Hepatocyte (in vitro differentiated cells): ENCODE data around the gene CRHR1. TPM values are rescaled to one million over a fixed set of nuclear protein-coding genes. Genes with fewer than 3 reads are reported as not detected.

Experiments used
- DNase-seq: peaks from one replicate; pipeline ENCODE4 v3.0.0-alpha.2; 2016; ENCODE audit warnings: low spot score
- H2AFZ ChIP-seq: fragments of 200-600 bp; sonication (generic); 2 replicates; pipeline ENCODE4 v1.6.0; 2016; ENCODE audit warnings: antibody characterized with exemption, mild to moderate bottlenecking
- H3K27ac ChIP-seq: fragments of 200-600 bp; sonication (generic); 2 replicates; pipeline ENCODE4 v1.5.1; 2016; ENCODE audit warnings: mild to moderate bottlenecking
- H3K27me3 ChIP-seq: fragments of 200-600 bp; sonication (generic); 2 replicates; pipeline ENCODE4 v1.6.1; 2016
- H3K36me3 ChIP-seq: fragments of 200-600 bp; sonication (generic); replicated peaks from 2 replicates; pipeline ENCODE4 v1.5.1; 2016; ENCODE audit warnings: low read depth; ENCODE audit not compliant: insufficient read depth
- H3K4me1 ChIP-seq: fragments of 200-600 bp; sonication (generic); 2 replicates; pipeline ENCODE4 v1.5.1; 2016; ENCODE audit warnings: mild to moderate bottlenecking, moderate library complexity; ENCODE audit not compliant: insufficient read depth
- H3K4me2 ChIP-seq: fragments of 200-600 bp; sonication (generic); 2 replicates; pipeline ENCODE4 v1.6.0; 2016
- H3K4me3 ChIP-seq: fragments of 200-600 bp; sonication (generic); 2 replicates; pipeline ENCODE4 v1.5.1; 2016; ENCODE audit warnings: mild to moderate bottlenecking
- H3K79me2 ChIP-seq: fragments of 200-600 bp; sonication (generic); 2 replicates; pipeline ENCODE4 v1.6.0; 2017; ENCODE audit warnings: mild to moderate bottlenecking
- H3K9me2 ChIP-seq: fragments of 200-600 bp; sonication (generic); replicated peaks from 2 replicates; pipeline ENCODE4 v1.6.0; 2017; ENCODE audit warnings: mild to moderate bottlenecking; ENCODE audit not compliant: insufficient read depth
- H3K9me3 ChIP-seq: fragments of 200-600 bp; sonication (generic); 2 replicates; pipeline ENCODE4 v1.5.1; 2016; ENCODE audit warnings: low read depth, mild to moderate bottlenecking
- H4K20me1 ChIP-seq: fragments of 200-600 bp; sonication (generic); 2 replicates; pipeline ENCODE4 v1.6.0; 2016; ENCODE audit warnings: mild to moderate bottlenecking; ENCODE audit not compliant: insufficient read depth, poor library complexity, severe bottlenecking
- CTCF ChIP-seq: fragments of 200-600 bp; sonication (generic); IDR thresholded peaks from 2 replicates; pipeline ENCODE4 v1.5.1; 2016; ENCODE audit warnings: antibody characterized with exemption, mild to moderate bottlenecking; ENCODE audit not compliant: poor library complexity
- EZH2 ChIP-seq: fragments of 200-600 bp; sonication (generic); IDR thresholded peaks from 2 replicates; pipeline ENCODE4 v1.6.1; 2016; ENCODE audit warnings: antibody characterized with exemption, mild to moderate bottlenecking, borderline replicate concordance
- EZH2phosphoT487 ChIP-seq: fragments of 200-600 bp; sonication (generic); IDR thresholded peaks from one replicate; pipeline ENCODE4 v1.6.1; 2018; ENCODE audit warnings: antibody characterized with exemption, mild to moderate bottlenecking, low read depth, moderate library complexity; ENCODE audit not compliant: unreplicated experiment, severe bottlenecking
- WGBS: methylation state at CpG from one replicate; pipeline ENCODE4 v1.1.6; 2016; ENCODE audit warnings: low lambda C conversion rate; ENCODE audit errors: missing lambda C conversion rate; 5-methylcytosine and 5-hydroxymethylcytosine counted together
- polyA plus RNA-seq: library from polyadenylated mRNA; unstranded; fragments of >200 nt; fragmentation: Nextera tagmentation; extraction: Ambion mirVana; gene quantifications from 2 replicates; pipeline ENCODE4 v1.2.1, GENCODE V29; 2016
- total RNA-seq: library from RNA; depleted of rRNA; stranded (reverse); fragments of >200 nt; gene quantifications from 2 replicates; pipeline ENCODE4 v1.2.3, GENCODE V29; 2014

The CRHR1 gene
- total and polyA plus RNA-seq, 2 experiments from 2014 or later = not detected

- Histone ChIP-seq H3K9me3 (no peaks in the 10 kb centered on the region), H3K36me3 (no peaks in the 10 kb centered on the region), H3K4me1 (no peaks in the 10 kb centered on the region), H3K4me3 (no peak overlapping the region), H3K9me2 (no peaks in the 10 kb centered on the region), H4K20me1 (no peaks in the 10 kb centered on the region), H3K79me2 (no peaks in the 10 kb centered on the region), H3K4me2 (no peak overlapping the region), H3K27ac (no peak overlapping the region), H2AFZ (no peak overlapping the region), H3K27me3 (peaks cover 6% of the 10 kb centered on the region)
- 80% methylated on average over 7 of the region's 9 CpGs for WGBS
- DNase-seq = no peak
- TF ChIP-seq EZH2 (no peak), EZH2phosphoT487 (no peak), CTCF (no peak)
Measured at GRCh38 chr17:45848405-45848804, 64.3 kb downstream of the CRHR1 start.

GRCh38 chr17:45848868-45849535 lies 64.9 kb downstream of the CRHR1 start:
- H3K79me2 ChIP-seq = no peaks in the 10 kb centered on the region
- no peaks in the 10 kb centered on the region for H4K20me1 ChIP-seq
- H3K4me2 ChIP-seq = no peak overlapping the region
- TF ChIP-seq EZH2 (no peak), CTCF (no peak), EZH2phosphoT487 (no peak)
- H3K36me3 ChIP-seq = no peaks in the 10 kb centered on the region
- no peak overlapping the region for H3K4me3 ChIP-seq
- H3K9me3 ChIP-seq = no peaks in the 10 kb centered on the region
- no peak overlapping the region for H2AFZ ChIP-seq
- no peaks in the 10 kb centered on the region for H3K4me1 ChIP-seq
- peaks cover 6% of the 10 kb centered on the region for H3K27me3 ChIP-seq
- H3K9me2 ChIP-seq = no peaks in the 10 kb centered on the region
- no peak for DNase-seq
- WGBS = 88% methylated on average over 15 of the region's 15 CpGs
- no peak overlapping the region for H3K27ac ChIP-seq

- H2AFZ ChIP-seq = no peak overlapping the region
- H3K4me1 ChIP-seq = no peaks in the 10 kb centered on the region
- no peak overlapping the region for H3K4me3 ChIP-seq
- no peaks in the 10 kb centered on the region for H3K79me2 ChIP-seq
- no peak for TF ChIP-seq EZH2phosphoT487
- TF ChIP-seq EZH2 = no peak
- TF ChIP-seq CTCF = no peak
- no peak overlapping the region for H3K27ac ChIP-seq
- WGBS = 81% methylated on average over 7 of the region's 7 CpGs
- no peak for DNase-seq
- peaks cover 6% of the 10 kb centered on the region for H3K27me3 ChIP-seq
- no peaks in the 10 kb centered on the region for H3K9me2 ChIP-seq
- H3K4me2 ChIP-seq = no peak overlapping the region
- H3K36me3 ChIP-seq = no peaks in the 10 kb centered on the region
- no peaks in the 10 kb centered on the region for H3K9me3 ChIP-seq
- H4K20me1 ChIP-seq = no peaks in the 10 kb centered on the region
Measured at GRCh38 chr17:45849536-45849990, 65.4 kb downstream of the CRHR1 start.
